Naive thymus-derived CD8-positive, alpha-beta T cell (primary cell): ENCODE data around the gene EDRF1. TPM values are rescaled to one million over a fixed set of nuclear protein-coding genes. Genes with fewer than 3 reads are reported as not detected.

Experiments
- ATAC-seq, 2 donors: fragments of 150-1000 bp; cut with Tn5 transposase in 1 of 2; sonication (Bioruptor Pico), chemical (Tn5 transposase) in 1 of 2; 1 replicate in 1 of 2; 2 replicates in 1 of 2; pipeline ENCODE4 v1.10.0; 2021; ENCODE audit warnings: mild to moderate bottlenecking in 2 of 2, moderate library complexity in 2 of 2
- POLR2A ChIA-PET: fragments of 350-600 bp; sonication (Branson Sonifier 250); formaldehyde crosslinking; loops from one replicate; lab custom pipeline; 2021; ENCODE audit warnings: antibody characterized with exemption; lab: Charles Lee
- DNase-seq, 10 donors: peaks; one replicate each; pipeline versions ENCODE4 v3.0.0 to v3.0.0-alpha.2; 2020 to 2022
- H3K27ac Mint-ChIP-seq, 10 donors: one replicate each; pipeline ENCODE4 v1.8.0; 2020 to 2022; ENCODE audit warnings: mild to moderate bottlenecking in 10 of 10, mixed read lengths in 10 of 10, moderate library complexity in 4 of 10, inconsistent platforms in 1 of 10
- H3K27me3 Mint-ChIP-seq, 5 donors: one replicate each; pipeline ENCODE4 v1.8.0; 2021 to 2022; ENCODE audit warnings: mixed read lengths in 5 of 5
- H3K36me3 Mint-ChIP-seq, 3 donors: one replicate each; pipeline ENCODE4 v1.8.0; 2020 to 2022; ENCODE audit warnings: mixed read lengths in 3 of 3, mild to moderate bottlenecking in 2 of 3, inconsistent platforms in 1 of 3
- H3K4me1 Mint-ChIP-seq, 4 donors: one replicate each; pipeline ENCODE4 v1.8.0; 2021 to 2022; ENCODE audit warnings: mixed read lengths in 4 of 4
- H3K4me3 Mint-ChIP-seq, 10 donors: one replicate each; pipeline ENCODE4 v1.8.0; 2020 to 2022; ENCODE audit warnings: mild to moderate bottlenecking in 10 of 10, mixed read lengths in 10 of 10, moderate library complexity in 6 of 10, inconsistent platforms in 1 of 10
- H3K9me3 Mint-ChIP-seq, 9 donors: one replicate each; pipeline ENCODE4 v1.8.0; 2020 to 2022; ENCODE audit warnings: mixed read lengths in 9 of 9, mild to moderate bottlenecking in 3 of 9, inconsistent platforms in 1 of 9, moderate library complexity in 1 of 9
- polyA plus RNA-seq, 3 donors: library from polyadenylated mRNA; unstranded; fragments of 300-500 nt; fragmentation: Illumina TruSeq; gene quantifications; one replicate each; pipeline ENCODE4 v1.2.3, GENCODE V29; 2021
- total RNA-seq, 8 experiments: library from RNA in 2 of 8; stranded (reverse) in 2 of 8; gene quantifications; one replicate each; pipeline ENCODE4 v1.2.3 and lab custom pipeline; 2021 to 2026

Gene EDRF1
- total and polyA plus RNA-seq, 5 experiments from 2014 or later: 10.3 to 61.4 (median 12.8) TPM

- Mint-ChIP-seq H3K27ac (peak overlapping the region; percentile 97 to 100 (median 99)), H3K27me3 (no peaks in the 10 kb centered on the region), H3K9me3 (peaks cover 0 to 10% (median 0%) of the 10 kb centered on the region in 9 donors), H3K4me3 (peak overlapping the region; percentile 96 to 100 (median 98)), H3K36me3 (peaks cover 4 to 37% (median 16%) of the 10 kb centered on the region in 3 donors), H3K4me1 (peaks cover 11 to 40% (median 30%) of the 10 kb centered on the region in 4 donors)
- POLR2A ChIA-PET: interaction anchor here (0.6 to 1.8 kb wide), 2 partner anchors 103 to 912 kb away, joined by 3 to 39 read pairs; partner anchors contain the start of genes BCCIP and UROS
- no peak for DNase-seq
- no peak for ATAC-seq
Measured at GRCh38 chr10:125720002-125720382, 483 bp downstream of the EDRF1 start.

GRCh38 chr10:125721035-125721434 is 1.5 kb downstream of the EDRF1 start:
- DNase-seq (no peak), ATAC-seq (no peak)
- Mint-ChIP-seq H3K9me3 (peaks cover 0 to 8% (median 0%) of the 10 kb centered on the region in 9 donors), H3K27ac (peak overlapping the region in 6 of 10 donors; percentile 65 to 97 (median 75)), H3K27me3 (no peaks in the 10 kb centered on the region), H3K4me1 (peaks cover 11 to 43% (median 30%) of the 10 kb centered on the region in 4 donors), H3K36me3 (peaks cover 5 to 46% (median 25%) of the 10 kb centered on the region in 3 donors), H3K4me3 (peak overlapping the region; percentile 26 to 98 (median 78))
- POLR2A ChIA-PET: interaction anchor here (0.6 kb wide), 1 partner anchor 96 kb away, joined by 3 read pairs; no protein-coding TSS in a partner anchor

GRCh38 chr10:125722811-125723210 is 3.3 kb downstream of the EDRF1 start:
- peak overlapping the region in 3 of 10 donors; percentile 31 to 81 (median 35) for H3K27ac Mint-ChIP-seq
- H3K4me1 Mint-ChIP-seq: peaks cover 13 to 45% (median 30%) of the 10 kb centered on the region in 4 donors
- H3K4me3 Mint-ChIP-seq: peak overlapping the region in 2 of 10 donors; percentile 29 to 51
- POLR2A ChIA-PET: interaction anchor here (1.3 kb wide), 1 partner anchor 100 kb away, joined by 4 read pairs; the partner anchor contains the start of genes BCCIP and UROS
- H3K36me3 Mint-ChIP-seq: peaks cover 5 to 63% (median 27%) of the 10 kb centered on the region in 3 donors
- peaks cover 0 to 3% (median 0%) of the 10 kb centered on the region in 9 donors for H3K9me3 Mint-ChIP-seq
- ATAC-seq (no peak), DNase-seq (no peak)
- no peaks in the 10 kb centered on the region for H3K27me3 Mint-ChIP-seq

- DNase-seq: no peak
- ATAC-seq: no peak
- Mint-ChIP-seq H3K27me3 (no peaks in the 10 kb centered on the region), H3K4me3 (no peak overlapping the region), H3K36me3 (peaks cover 5 to 91% (median 35%) of the 10 kb centered on the region in 3 donors), H3K27ac (no peak overlapping the region), H3K4me1 (peaks cover 7 to 22% (median 12%) of the 10 kb centered on the region in 4 donors), H3K9me3 (no peaks in the 10 kb centered on the region)
- POLR2A ChIA-PET: no interaction called here
Measured at GRCh38 chr10:125726914-125727313, 7.4 kb downstream of the EDRF1 start.

- POLR2A ChIA-PET: no interaction called here
- Mint-ChIP-seq H3K4me3 (no peak overlapping the region), H3K36me3 (peaks cover 5 to 91% (median 36%) of the 10 kb centered on the region in 3 donors), H3K9me3 (no peaks in the 10 kb centered on the region), H3K27ac (no peak overlapping the region), H3K27me3 (no peaks in the 10 kb centered on the region), H3K4me1 (peaks cover 6 to 21% (median 12%) of the 10 kb centered on the region in 4 donors)
- DNase-seq: no peak
- ATAC-seq: no peak
Measured at GRCh38 chr10:125727436-125727835, 7.9 kb downstream of the EDRF1 start.

- POLR2A ChIA-PET: no interaction called here
- H3K27ac Mint-ChIP-seq: no peak overlapping the region
Measured at GRCh38 chr10:125734148-125734547, 14.6 kb downstream of the EDRF1 start.

GRCh38 chr10:125734823-125735222 is 15.3 kb downstream of the EDRF1 start:
- H3K4me3 Mint-ChIP-seq: no peak overlapping the region
- POLR2A ChIA-PET: no interaction called here

More at GRCh38 chr10:125734148-125734547, 14.6 kb downstream of the EDRF1 start:
- DNase-seq (no peak), ATAC-seq (no peak)
- peaks cover 0 to 10% (median 6%) of the 10 kb centered on the region in 4 donors for H3K4me1 Mint-ChIP-seq
- peaks cover 0 to 99% (median 42%) of the 10 kb centered on the region in 3 donors for H3K36me3 Mint-ChIP-seq
- no peaks in the 10 kb centered on the region for H3K9me3 Mint-ChIP-seq
- H3K4me3 Mint-ChIP-seq: no peak overlapping the region
- no peaks in the 10 kb centered on the region for H3K27me3 Mint-ChIP-seq

GRCh38 chr10:125738206-125738605 is 18.7 kb downstream of the EDRF1 start:
- H3K4me1 Mint-ChIP-seq: peaks cover 0 to 3% (median under 1%) of the 10 kb centered on the region in 4 donors
- POLR2A ChIA-PET: no interaction called here
- peaks cover 19 to 97% (median 43%) of the 10 kb centered on the region in 3 donors for H3K36me3 Mint-ChIP-seq
- no peak for ATAC-seq
- no peaks in the 10 kb centered on the region for H3K9me3 Mint-ChIP-seq
- H3K27ac Mint-ChIP-seq: no peak overlapping the region
- H3K4me3 Mint-ChIP-seq: no peak overlapping the region
- no peaks in the 10 kb centered on the region for H3K27me3 Mint-ChIP-seq
- no peak for DNase-seq

More at GRCh38 chr10:125734823-125735222, 15.3 kb downstream of the EDRF1 start:
- no peak for DNase-seq
- peaks cover 0 to 10% (median 6%) of the 10 kb centered on the region in 4 donors for H3K4me1 Mint-ChIP-seq
- no peaks in the 10 kb centered on the region for H3K27me3 Mint-ChIP-seq
- no peak for ATAC-seq
- H3K27ac Mint-ChIP-seq: no peak overlapping the region
- H3K36me3 Mint-ChIP-seq: peaks cover 7 to 99% (median 43%) of the 10 kb centered on the region in 3 donors
- H3K9me3 Mint-ChIP-seq: no peaks in the 10 kb centered on the region

GRCh38 chr10:125739994-125740679 is 20.6 kb downstream of the EDRF1 start:
- ATAC-seq (no peak), DNase-seq (no peak)
- Mint-ChIP-seq H3K4me1 (peaks cover 0 to 7% (median under 1%) of the 10 kb centered on the region in 4 donors), H3K36me3 (peaks cover 34 to 97% (median 56%) of the 10 kb centered on the region in 3 donors), H3K9me3 (no peaks in the 10 kb centered on the region), H3K27ac (no peak overlapping the region), H3K4me3 (no peak overlapping the region), H3K27me3 (no peaks in the 10 kb centered on the region)
- POLR2A ChIA-PET: no interaction called here

GRCh38 chr10:125742465-125742864 is 23.0 kb downstream of the EDRF1 start:
- Mint-ChIP-seq H3K27ac (no peak overlapping the region), H3K9me3 (no peaks in the 10 kb centered on the region), H3K36me3 (peaks cover 35 to 96% (median 56%) of the 10 kb centered on the region in 3 donors), H3K4me1 (peaks cover 0 to 7% (median 0%) of the 10 kb centered on the region in 4 donors), H3K27me3 (no peaks in the 10 kb centered on the region), H3K4me3 (no peak overlapping the region)
- no peak for DNase-seq
- no peak for ATAC-seq
- POLR2A ChIA-PET: no interaction called here

GRCh38 chr10:125744909-125745308 is 25.4 kb downstream of the EDRF1 start:
- Mint-ChIP-seq H3K27ac (peak overlapping the region in 3 of 10 donors; percentile 0 to 57 (median 9)), H3K4me3 (no peak overlapping the region), H3K9me3 (no peaks in the 10 kb centered on the region), H3K36me3 (peaks cover 27 to 96% (median 55%) of the 10 kb centered on the region in 3 donors), H3K27me3 (no peaks in the 10 kb centered on the region), H3K4me1 (peaks cover 0 to 7% (median under 1%) of the 10 kb centered on the region in 4 donors)
- DNase-seq (no peak), ATAC-seq (no peak)
- POLR2A ChIA-PET: no interaction called here

- Mint-ChIP-seq H3K4me3 (no peak overlapping the region), H3K27me3 (no peaks in the 10 kb centered on the region), H3K4me1 (peaks cover 0 to 4% (median 2%) of the 10 kb centered on the region in 4 donors), H3K36me3 (peaks cover 16 to 96% (median 49%) of the 10 kb centered on the region in 3 donors), H3K27ac (peak overlapping the region in 1 of 10 donors; percentile 34), H3K9me3 (no peaks in the 10 kb centered on the region)
- POLR2A ChIA-PET: no interaction called here
- ATAC-seq (no peak), DNase-seq (no peak)
Measured at GRCh38 chr10:125747417-125747816, 27.9 kb downstream of the EDRF1 start.

- no peak overlapping the region for H3K4me3 Mint-ChIP-seq
- DNase-seq (no peak), ATAC-seq (no peak)
- peaks cover 4 to 85% (median 31%) of the 10 kb centered on the region in 3 donors for H3K36me3 Mint-ChIP-seq
- H3K27ac Mint-ChIP-seq: peak overlapping the region in 6 of 10 donors; percentile 0 to 58 (median 14)
- POLR2A ChIA-PET: no interaction called here
- no peaks in the 10 kb centered on the region for H3K27me3 Mint-ChIP-seq
- peaks cover 0 to 23% (median 13%) of the 10 kb centered on the region in 4 donors for H3K4me1 Mint-ChIP-seq
- H3K9me3 Mint-ChIP-seq: no peaks in the 10 kb centered on the region
Measured at GRCh38 chr10:125756196-125756595, 36.7 kb downstream of the EDRF1 start.
